CD14-positive monocyte (primary cell): Measurements from ENCODE around the gene AKAP9. TPM values are rescaled to one million over a fixed set of nuclear protein-coding genes. Genes with fewer than 3 reads are reported as not detected.
"Not testable (repeated sequence)": the region's sequence is repeated elsewhere in the genome, so short reads cannot be mapped to it uniquely, and the experiment has no call there.

Source experiments
- DNase-seq, 3 donors: peaks; one replicate each; pipeline ENCODE4 v3.0.0-alpha.2; 2011 to 2022
- H2AFZ ChIP-seq: 2 replicates; pipeline ENCODE4 v1.6.0; 2012; ENCODE audit warnings: mild to moderate bottlenecking, low read depth, low read length, inconsistent platforms; ENCODE audit not compliant: insufficient read depth, poor library complexity, severe bottlenecking
- H3K27ac ChIP-seq, 2 donors: 1 replicate in 1 of 2; 2 replicates in 1 of 2; pipeline ENCODE4 v1.5.1; 2012 to 2013; ENCODE audit warnings: low read length in 2 of 2, control low read depth in 1 of 2, inconsistent platforms in 1 of 2, low read depth in 1 of 2, mild to moderate bottlenecking in 1 of 2
- H3K27me3 ChIP-seq, 2 donors: one replicate each; pipeline versions ENCODE4 v1.6.0 to v1.6.1; 2011 to 2013; ENCODE audit warnings: low read length in 2 of 2; ENCODE audit not compliant: control insufficient read depth in 2 of 2, insufficient read depth in 2 of 2
- H3K36me3 ChIP-seq, 2 donors: replicated peaks in 1 of 2; 1 replicate in 1 of 2; 2 replicates in 1 of 2; pipeline versions ENCODE4 v1.5.1 to v1.6.1; 2012 to 2013; ENCODE audit warnings: low read length in 2 of 2, control low read depth in 1 of 2, inconsistent platforms in 1 of 2, mild to moderate bottlenecking in 1 of 2; ENCODE audit not compliant: insufficient read depth in 2 of 2, control insufficient read depth in 1 of 2
- H3K4me1 ChIP-seq, 2 donors: 1 replicate in 1 of 2; 2 replicates in 1 of 2; pipeline versions ENCODE4 v1.5.1 to v1.6.1; 2012 to 2013; ENCODE audit warnings: low read length in 2 of 2, control low read depth in 1 of 2, inconsistent platforms in 1 of 2, mild to moderate bottlenecking in 1 of 2, moderate library complexity in 1 of 2; ENCODE audit not compliant: insufficient read depth in 2 of 2, control insufficient read depth in 1 of 2
- H3K4me2 ChIP-seq: replicated peaks from 2 replicates; pipeline ENCODE3; 2012; ENCODE audit warnings: low read length, moderate library complexity, mild to moderate bottlenecking; ENCODE audit not compliant: poor library complexity, severe bottlenecking; ENCODE audit errors: extremely low read depth
- H3K4me3 ChIP-seq, 3 experiments: fragments of 200-600 bp in 1 of 3; sonication (generic) in 1 of 3; replicated peaks in 1 of 3; 1 replicate in 2 of 3; 2 replicates in 1 of 3; pipeline ENCODE4 v1.5.1; 2011 to 2013; ENCODE audit warnings: low read length in 3 of 3, mild to moderate bottlenecking in 3 of 3, control low read depth in 2 of 3, low read depth in 2 of 3, inconsistent platforms in 1 of 3, moderate library complexity in 1 of 3
- H3K79me2 ChIP-seq: 2 replicates; pipeline ENCODE4 v1.6.0; 2012; ENCODE audit warnings: mild to moderate bottlenecking, control low read depth, inconsistent platforms, low read length, moderate library complexity; ENCODE audit not compliant: insufficient read depth
- H3K9ac ChIP-seq: 2 replicates; pipeline ENCODE4 v1.6.0; 2017; ENCODE audit warnings: low read length, mild to moderate bottlenecking; ENCODE audit not compliant: insufficient read depth, poor library complexity, severe bottlenecking
- H3K9me3 ChIP-seq, 2 donors: replicated peaks in 1 of 2; 1 replicate in 1 of 2; 2 replicates in 1 of 2; pipeline versions ENCODE4 v1.5.1 to v1.6.1; 2012 to 2013; ENCODE audit warnings: low read length in 2 of 2, control low read depth in 1 of 2; ENCODE audit not compliant: control insufficient read depth in 1 of 2, insufficient read depth in 1 of 2
- H4K20me1 ChIP-seq: 2 replicates; pipeline ENCODE4 v1.6.0; 2012; ENCODE audit warnings: mild to moderate bottlenecking, low read length, control low read depth, moderate library complexity; ENCODE audit not compliant: insufficient read depth
- H3K27ac Mint-ChIP-seq, 7 donors: one replicate each; pipeline ENCODE4 v1.8.0; 2020; ENCODE audit warnings: mild to moderate bottlenecking in 7 of 7, mixed read lengths in 7 of 7, moderate library complexity in 6 of 7, inconsistent platforms in 2 of 7
- H3K27me3 Mint-ChIP-seq, 3 donors: one replicate each; pipeline ENCODE4 v1.8.0; 2021 to 2022; ENCODE audit warnings: low read depth in 3 of 3, mild to moderate bottlenecking in 3 of 3, mixed read lengths in 3 of 3, moderate library complexity in 3 of 3, inconsistent platforms in 1 of 3
- H3K36me3 Mint-ChIP-seq, 2 donors: one replicate each; pipeline ENCODE4 v1.8.0; 2020; ENCODE audit warnings: mixed read lengths in 2 of 2, inconsistent platforms in 1 of 2, mild to moderate bottlenecking in 1 of 2
- H3K4me1 Mint-ChIP-seq: one replicate; pipeline ENCODE4 v1.8.0; 2020; ENCODE audit warnings: mild to moderate bottlenecking, mixed read lengths
- H3K4me3 Mint-ChIP-seq, 2 donors: one replicate each; pipeline ENCODE4 v1.8.0; 2020; ENCODE audit warnings: mild to moderate bottlenecking in 2 of 2, mixed read lengths in 2 of 2, moderate library complexity in 1 of 2
- H3K9me3 Mint-ChIP-seq, 7 donors: one replicate each; pipeline ENCODE4 v1.8.0; 2020 to 2022; ENCODE audit warnings: mixed read lengths in 7 of 7, mild to moderate bottlenecking in 6 of 7, moderate library complexity in 6 of 7, inconsistent platforms in 2 of 7
- WGBS: methylation state at CpG from one replicate; pipeline ENCODE4 v1.1.5; 2013; ENCODE audit warnings: missing lambda C conversion rate; ENCODE audit not compliant: insufficient coverage; 5-methylcytosine and 5-hydroxymethylcytosine counted together
- intact Hi-C, 2 donors: fragments of 100-400 bp; cut with micrococcal nuclease; formaldehyde crosslinking; loops; one replicate each; pipeline versions ENCODE4 v1.15.0 to v1.15.1; 2023
- polyA plus RNA-seq, 3 donors: library from polyadenylated mRNA; depleted of rRNA in 1 of 3; unstranded in 2 of 3; stranded (reverse) in 1 of 3; fragments of 300-500 nt in 2 of 3; fragments of >200 nt in 1 of 3; fragmentation: Illumina TruSeq in 2 of 3; gene quantifications; 1 replicate in 2 of 3; 2 replicates in 1 of 3; pipeline ENCODE4 v1.2.3, GENCODE V29; 2012 to 2021
- TF ChIP-seq, protein P1 (sequence below): fragments of 200-600 bp; IDR thresholded peaks from one replicate; pipeline ENCODE4 v1.8.0; 2022; ENCODE audit warnings: antibody characterized with exemption, mild to moderate bottlenecking

AKAP9 gene
- polyA plus RNA-seq, 3 donors: 1.5 to 23.3 (median 7.3) TPM

DNA sequence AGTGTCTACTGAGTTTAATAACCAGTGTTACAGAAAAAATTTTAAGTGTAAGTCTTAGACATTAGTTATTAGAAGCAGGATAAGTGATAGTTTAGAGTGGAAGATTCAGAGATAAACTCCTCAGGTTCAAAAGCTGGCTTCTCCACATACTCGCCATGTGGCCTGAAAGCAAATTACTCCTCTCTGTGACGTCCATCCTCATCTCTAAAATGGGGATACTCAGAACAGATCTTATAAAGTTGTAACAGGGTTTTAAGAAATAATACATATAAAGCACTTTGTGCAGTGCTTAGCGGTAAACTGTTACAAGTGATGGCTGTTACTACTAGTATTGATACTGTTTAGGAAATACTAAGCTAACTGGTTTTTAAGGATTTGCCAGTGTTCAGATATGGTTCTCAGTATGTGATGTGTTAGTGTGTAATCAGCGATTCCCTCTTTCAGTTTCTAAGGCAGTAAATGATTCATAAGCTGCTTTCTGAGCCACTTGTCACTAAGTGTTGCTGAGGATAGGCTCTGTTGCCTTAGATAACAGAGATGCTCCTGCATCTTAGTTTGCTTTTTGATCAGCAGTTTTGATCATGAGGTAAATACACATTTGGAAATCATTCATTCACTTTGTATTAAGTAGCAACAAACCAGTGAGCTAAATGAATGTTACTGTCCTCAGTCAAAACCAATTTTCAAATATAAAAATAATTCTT, 134.9 kb downstream of the AKAP9 start:
- H3K4me1 Mint-ChIP-seq: no peaks in the 10 kb centered on the region
- peaks cover 43 to 71% of the 10 kb centered on the region in 2 donors for H3K36me3 ChIP-seq
- H2AFZ ChIP-seq: no peak overlapping the region
- no peak overlapping the region for H3K4me3 ChIP-seq
- no peak overlapping the region for H3K4me3 Mint-ChIP-seq
- H3K9me3 ChIP-seq: no peaks in the 10 kb centered on the region
- H3K9ac ChIP-seq: no peak overlapping the region
- H3K27ac ChIP-seq: no peak overlapping the region
- peaks cover 0 to 1% (median 0%) of the 10 kb centered on the region in 3 donors for H3K27me3 Mint-ChIP-seq
- no peak overlapping the region for H3K27ac Mint-ChIP-seq
- H3K27me3 ChIP-seq: no peaks in the 10 kb centered on the region
- no peaks in the 10 kb centered on the region for H4K20me1 ChIP-seq
- no peak for DNase-seq
- H3K4me2 ChIP-seq: no peak overlapping the region
- intact Hi-C loops: no loop called here
- no peaks in the 10 kb centered on the region for H3K9me3 Mint-ChIP-seq
- 100% methylated on average over 1 of the region's 4 CpGs for WGBS
- no peaks in the 10 kb centered on the region for H3K79me2 ChIP-seq
- no peaks in the 10 kb centered on the region for H3K4me1 ChIP-seq
- TF ChIP-seq, protein P1, sequence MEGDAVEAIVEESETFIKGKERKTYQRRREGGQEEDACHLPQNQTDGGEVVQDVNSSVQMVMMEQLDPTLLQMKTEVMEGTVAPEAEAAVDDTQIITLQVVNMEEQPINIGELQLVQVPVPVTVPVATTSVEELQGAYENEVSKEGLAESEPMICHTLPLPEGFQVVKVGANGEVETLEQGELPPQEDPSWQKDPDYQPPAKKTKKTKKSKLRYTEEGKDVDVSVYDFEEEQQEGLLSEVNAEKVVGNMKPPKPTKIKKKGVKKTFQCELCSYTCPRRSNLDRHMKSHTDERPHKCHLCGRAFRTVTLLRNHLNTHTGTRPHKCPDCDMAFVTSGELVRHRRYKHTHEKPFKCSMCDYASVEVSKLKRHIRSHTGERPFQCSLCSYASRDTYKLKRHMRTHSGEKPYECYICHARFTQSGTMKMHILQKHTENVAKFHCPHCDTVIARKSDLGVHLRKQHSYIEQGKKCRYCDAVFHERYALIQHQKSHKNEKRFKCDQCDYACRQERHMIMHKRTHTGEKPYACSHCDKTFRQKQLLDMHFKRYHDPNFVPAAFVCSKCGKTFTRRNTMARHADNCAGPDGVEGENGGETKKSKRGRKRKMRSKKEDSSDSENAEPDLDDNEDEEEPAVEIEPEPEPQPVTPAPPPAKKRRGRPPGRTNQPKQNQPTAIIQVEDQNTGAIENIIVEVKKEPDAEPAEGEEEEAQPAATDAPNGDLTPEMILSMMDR: no peak
- peaks cover 52 to 64% of the 10 kb centered on the region in 2 donors for H3K36me3 Mint-ChIP-seq

- no peak overlapping the region for H3K9ac ChIP-seq
- WGBS: no CpG with 5 or more reads among the region's 1 CpG
- no peaks in the 10 kb centered on the region for H3K4me1 Mint-ChIP-seq
- no peak overlapping the region for H3K4me3 Mint-ChIP-seq
- no peak overlapping the region for H3K27ac ChIP-seq
- no peak for DNase-seq
- TF ChIP-seq, protein P1: no peak
- intact Hi-C loops: no loop called here
- H3K79me2 ChIP-seq: no peaks in the 10 kb centered on the region
- peaks cover 42 to 67% of the 10 kb centered on the region in 2 donors for H3K36me3 ChIP-seq
- H3K9me3 ChIP-seq: no peaks in the 10 kb centered on the region
- H3K4me1 ChIP-seq: no peaks in the 10 kb centered on the region
- no peak overlapping the region for H3K4me2 ChIP-seq
- no peaks in the 10 kb centered on the region for H3K27me3 ChIP-seq
- H3K9me3 Mint-ChIP-seq: no peaks in the 10 kb centered on the region
- H4K20me1 ChIP-seq: no peaks in the 10 kb centered on the region
- no peak overlapping the region for H3K4me3 ChIP-seq
- no peak overlapping the region for H2AFZ ChIP-seq
- no peak overlapping the region for H3K27ac Mint-ChIP-seq
- H3K27me3 Mint-ChIP-seq: peaks cover 0 to 1% (median 0%) of the 10 kb centered on the region in 3 donors
- peaks cover 44 to 55% of the 10 kb centered on the region in 2 donors for H3K36me3 Mint-ChIP-seq
Measured at GRCh38 chr7:92076509-92076908, 135.8 kb downstream of the AKAP9 start.

DNA sequence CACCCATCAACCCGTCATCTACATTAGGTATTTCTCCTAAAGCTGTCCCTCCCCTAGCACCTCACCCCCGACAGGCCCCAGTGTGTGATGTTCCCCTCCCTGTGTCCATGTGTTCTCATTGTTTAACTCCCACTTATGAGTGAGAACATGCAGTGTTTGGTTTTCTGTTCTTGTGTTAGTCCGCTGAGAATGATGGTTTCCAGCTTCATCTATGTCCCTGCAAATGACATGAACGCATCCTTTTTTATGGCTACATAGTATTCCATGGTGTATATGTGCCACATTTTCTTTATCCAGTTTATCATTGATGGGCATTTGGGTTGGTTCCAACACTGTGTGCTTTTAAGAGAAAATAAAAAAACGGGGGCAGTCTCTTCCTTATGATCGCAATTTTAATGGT, 143.3 kb downstream of the AKAP9 start:
- H3K9ac ChIP-seq, H3K9me3 Mint-ChIP-seq, H3K4me3 ChIP-seq, H3K4me1 ChIP-seq, H4K20me1 ChIP-seq, H3K4me2 ChIP-seq, H3K79me2 ChIP-seq, intact Hi-C loops, H3K9me3 ChIP-seq, H3K4me3 Mint-ChIP-seq, DNase-seq, H2AFZ ChIP-seq, H3K27me3 ChIP-seq, H3K27ac Mint-ChIP-seq, H3K27ac ChIP-seq, H3K27me3 Mint-ChIP-seq, H3K4me1 Mint-ChIP-seq: not testable (repeated sequence)
- peaks cover 85 to 94% of the 10 kb centered on the region in 2 donors for H3K36me3 ChIP-seq
- no CpG with 5 or more reads among the region's 6 CpGs for WGBS
- peaks cover 59 to 75% of the 10 kb centered on the region in 2 donors for H3K36me3 Mint-ChIP-seq
